ENCODE results near the gene MGMT. TPM values are rescaled to one million over a fixed set of nuclear protein-coding genes. Genes with fewer than 3 reads are reported as not detected.

The MGMT gene
- total and polyA plus RNA-seq, 3 donors from 2014 or later: 32.8 to 40.7 (median 37.9) TPM

GRCh38 chr10:129581827-129582411 is 114.9 kb downstream of the MGMT start:
- intact Hi-C loops (cut with DNase I; ENCODE audit: low total_unique reads): no loop called here
- Histone ChIP-seq H3K4me3 (no peak overlapping the region), H3K27ac (no peak overlapping the region), H3K4me1 (no peaks in the 10 kb centered on the region), H3K36me3 (ENCODE audit: low read depth, missing control alignments) (no peaks in the 10 kb centered on the region), H3K9me3 (no peaks in the 10 kb centered on the region), H3K27me3 (no peaks in the 10 kb centered on the region)
- no peak for DNase-seq
- TF ChIP-seq CTCF (IDR thresholded peaks at IDR 0.05): no peak
- WGBS, 2 donors: 87 to 88% methylated on average over 19 of the region's 19 CpGs

- Histone ChIP-seq H3K36me3 (ENCODE audit: low read depth, missing control alignments) (no peaks in the 10 kb centered on the region), H3K4me3 (no peak overlapping the region), H3K27ac (no peak overlapping the region), H3K9me3 (no peaks in the 10 kb centered on the region), H3K4me1 (no peaks in the 10 kb centered on the region), H3K27me3 (no peaks in the 10 kb centered on the region)
- DNase-seq: no peak
- TF ChIP-seq POLR2A (IDR thresholded peaks at IDR 0.05) (no peak), CTCF (IDR thresholded peaks at IDR 0.05) (no peak)
- intact Hi-C loops (cut with DNase I; ENCODE audit: low total_unique reads): no loop called here
- 92 to 93% methylated on average over 8 of the region's 8 CpGs for WGBS, 2 donors
Observed at GRCh38 chr10:129583831-129584230, 116.8 kb downstream of the MGMT start.

GRCh38 chr10:129586898-129587443 is 119.9 kb downstream of the MGMT start:
- Histone ChIP-seq H3K4me3 (no peak overlapping the region), H3K27me3 (no peaks in the 10 kb centered on the region), H3K36me3 (ENCODE audit: low read depth, missing control alignments) (no peaks in the 10 kb centered on the region), H3K9me3 (no peaks in the 10 kb centered on the region), H3K4me1 (no peaks in the 10 kb centered on the region), H3K27ac (no peak overlapping the region)
- intact Hi-C loops (cut with DNase I; ENCODE audit: low total_unique reads): no loop called here
- DNase-seq: no peak
- TF ChIP-seq POLR2A (IDR thresholded peaks at IDR 0.05) (no peak), CTCF (IDR thresholded peaks at IDR 0.05) (no peak)
- WGBS, 2 donors: 87 to 99% methylated on average over 2 of the region's 2 CpGs

GRCh38 chr10:129589546-129589945 is 122.5 kb downstream of the MGMT start:
- intact Hi-C loops (cut with DNase I; ENCODE audit: low total_unique reads): no loop called here
- DNase-seq: no peak
- H3K4me3 ChIP-seq: no peak overlapping the region
- H3K27me3 ChIP-seq: no peaks in the 10 kb centered on the region
- no peak for TF ChIP-seq POLR2A (IDR thresholded peaks at IDR 0.05)
- TF ChIP-seq CTCF (IDR thresholded peaks at IDR 0.05): no peak
- H3K27ac ChIP-seq: no peak overlapping the region
- H3K4me1 ChIP-seq: no peaks in the 10 kb centered on the region
- 96 to 97% methylated on average over 8 to 9 of the region's 9 CpGs for WGBS, 2 donors
- no peaks in the 10 kb centered on the region for H3K9me3 ChIP-seq
- H3K36me3 ChIP-seq (ENCODE audit: low read depth, missing control alignments): no peaks in the 10 kb centered on the region

- Histone ChIP-seq H3K27ac (no peak overlapping the region), H3K27me3 (no peaks in the 10 kb centered on the region), H3K4me3 (no peak overlapping the region), H3K4me1 (no peaks in the 10 kb centered on the region), H3K36me3 (ENCODE audit: low read depth, missing control alignments) (no peaks in the 10 kb centered on the region), H3K9me3 (no peaks in the 10 kb centered on the region)
- DNase-seq: no peak
- TF ChIP-seq CTCF (IDR thresholded peaks at IDR 0.05): no peak
- no peak for TF ChIP-seq POLR2A (IDR thresholded peaks at IDR 0.05)
- 95 to 97% methylated on average over 3 of the region's 3 CpGs for WGBS, 2 donors
- intact Hi-C loops (cut with DNase I; ENCODE audit: low total_unique reads): no loop called here
Observed at GRCh38 chr10:129593953-129594352, 126.9 kb downstream of the MGMT start.

Data from testis (tissue), 3 donors.